HG03354 (cell line): ENCODE data around the gene VWA5A.
"Not testable (repeated sequence)": the region's sequence is repeated elsewhere in the genome, so short reads cannot be mapped to it uniquely, and the experiment has no call there.

ENCODE experiments used
- ATAC-seq: cut with Tn5 transposase; IDR thresholded peaks from one replicate; pipeline ENCODE4 v1.9.1; 2021; ENCODE audit warnings: mild to moderate bottlenecking; ENCODE audit not compliant: unreplicated experiment, poor library complexity, severe bottlenecking

Gene VWA5A

GRCh38 chr11:124153821-124154220 is 38.6 kb downstream of the VWA5A start:
- no peak for ATAC-seq

- ATAC-seq: no peak
Measured at GRCh38 chr11:124159481-124159880, 44.2 kb downstream of the VWA5A start.

GRCh38 chr11:124160986-124161385 is 45.7 kb downstream of the VWA5A start:
- no peak for ATAC-seq

GRCh38 chr11:124167826-124168231 is 52.6 kb downstream of the VWA5A start:
- ATAC-seq: no peak

- ATAC-seq: no peak
Measured at GRCh38 chr11:124168796-124169195, 53.5 kb downstream of the VWA5A start.

- ATAC-seq: not testable (repeated sequence)
Measured at GRCh38 chr11:124170315-124170714, 55.1 kb downstream of the VWA5A start.

GRCh38 chr11:124170801-124171586 is 55.7 kb downstream of the VWA5A start:
- no peak for ATAC-seq

- no peak for ATAC-seq
Measured at GRCh38 chr11:124172101-124172500, 56.9 kb downstream of the VWA5A start.

GRCh38 chr11:124172599-124172998 is 57.3 kb downstream of the VWA5A start:
- no peak for ATAC-seq

GRCh38 chr11:124174001-124174583 is 58.8 kb downstream of the VWA5A start:
- ATAC-seq: no peak

- no peak for ATAC-seq
Measured at GRCh38 chr11:124176925-124177715, 61.9 kb downstream of the VWA5A start.

GRCh38 chr11:124179310-124179709 is 64.1 kb downstream of the VWA5A start:
- ATAC-seq: no peak

- ATAC-seq: no peak
Measured at GRCh38 chr11:124183068-124183467, 67.8 kb downstream of the VWA5A start, which contains the start of gene OR10D3. Gene OR10D3, plus strand, starts transcription at chr11:124183345. Its CDS starts 1,925 bp downstream, at chr11:124185270.

GRCh38 chr11:124190298-124191139 is 75.3 kb downstream of the VWA5A start:
- ATAC-seq: no peak

- ATAC-seq: peak; percentile 83
Measured at GRCh38 chr11:124193221-124194010, 78.2 kb downstream of the VWA5A start.

GRCh38 chr11:124194293-124195188 is 79.3 kb downstream of the VWA5A start:
- no peak for ATAC-seq

- peak; percentile 81 for ATAC-seq
Measured at GRCh38 chr11:124195189-124195734, 80.0 kb downstream of the VWA5A start.
